ENCODE results near the gene MPO.

Gene MPO

DNA sequence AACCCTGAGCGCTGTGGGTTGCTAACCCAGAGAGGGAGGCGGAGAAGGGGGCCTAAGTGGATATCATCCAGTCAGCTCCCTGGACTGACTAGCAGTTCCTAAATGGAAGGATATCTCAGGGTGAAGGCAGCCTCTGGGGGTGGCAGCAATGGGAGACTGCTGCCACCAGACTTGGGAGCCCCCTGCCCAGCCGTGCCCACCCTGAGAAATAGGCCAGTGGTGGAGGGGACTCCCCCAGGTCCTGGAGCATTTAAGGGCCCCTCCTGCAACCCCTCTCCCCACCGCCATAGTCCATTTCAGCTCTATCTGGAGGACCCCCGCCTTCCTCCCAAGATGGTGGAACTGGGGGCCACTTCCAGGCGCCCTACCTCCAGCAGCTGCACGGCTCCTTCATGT lies 39.4 kb upstream of the MPO start:
- no peak for DNase-seq (ENCODE audit: low read depth)

- DNase-seq (ENCODE audit: low read depth), result no peak
These were observed 38.7 kb upstream of the MPO start for GRCh38 chr17:58319173-58320162.

DNA sequence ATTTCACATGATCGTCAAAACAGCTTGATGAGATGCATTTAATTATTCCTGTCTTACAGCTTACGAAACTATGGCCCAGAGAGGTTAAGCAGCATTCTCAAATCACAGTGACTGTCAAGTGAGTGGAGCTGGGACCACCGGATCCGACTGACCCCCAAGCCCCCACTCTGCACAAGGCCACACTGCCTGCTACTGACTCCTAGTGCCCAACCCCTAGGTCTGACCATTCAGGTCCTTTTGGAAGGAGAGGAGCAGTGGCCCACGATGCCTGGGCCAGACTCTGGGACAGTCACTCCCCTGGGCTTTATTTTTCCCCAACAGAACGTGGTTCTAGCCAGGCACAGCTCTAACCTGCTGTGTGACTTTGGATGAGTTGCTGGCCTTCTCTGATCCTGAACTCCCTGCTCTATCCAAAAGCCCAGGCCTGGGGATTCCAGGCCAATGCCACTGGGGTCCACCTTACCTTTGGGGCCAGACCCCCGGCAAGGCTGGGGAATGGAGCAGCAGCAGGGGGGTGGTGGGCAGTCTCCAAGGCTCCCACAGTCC lies 38.0 kb upstream of the MPO start:
- DNase-seq (ENCODE audit: low read depth), result no peak

DNA sequence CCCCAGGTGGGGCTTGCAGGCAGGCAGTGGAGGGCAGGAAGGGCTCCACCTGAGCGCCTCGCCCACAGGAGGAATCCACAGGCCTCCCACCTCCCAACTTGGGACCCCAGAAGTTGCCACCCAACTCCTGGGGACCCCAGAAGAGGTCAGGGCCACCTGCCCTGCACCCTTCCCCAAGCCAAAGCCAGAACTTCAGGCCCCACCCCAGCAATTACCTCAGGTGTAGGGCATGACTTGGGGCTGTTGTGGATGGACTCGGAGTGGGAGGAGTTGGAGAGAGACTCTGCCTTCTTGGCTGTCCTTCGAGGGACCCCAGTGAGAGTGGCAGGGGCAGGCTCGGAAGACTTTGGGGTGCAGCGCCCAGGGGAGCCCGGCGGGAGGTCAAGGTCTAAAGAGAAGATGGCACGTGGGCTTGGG lies 37.3 kb upstream of the MPO start:
- no peak for DNase-seq (ENCODE audit: low read depth)

DNA sequence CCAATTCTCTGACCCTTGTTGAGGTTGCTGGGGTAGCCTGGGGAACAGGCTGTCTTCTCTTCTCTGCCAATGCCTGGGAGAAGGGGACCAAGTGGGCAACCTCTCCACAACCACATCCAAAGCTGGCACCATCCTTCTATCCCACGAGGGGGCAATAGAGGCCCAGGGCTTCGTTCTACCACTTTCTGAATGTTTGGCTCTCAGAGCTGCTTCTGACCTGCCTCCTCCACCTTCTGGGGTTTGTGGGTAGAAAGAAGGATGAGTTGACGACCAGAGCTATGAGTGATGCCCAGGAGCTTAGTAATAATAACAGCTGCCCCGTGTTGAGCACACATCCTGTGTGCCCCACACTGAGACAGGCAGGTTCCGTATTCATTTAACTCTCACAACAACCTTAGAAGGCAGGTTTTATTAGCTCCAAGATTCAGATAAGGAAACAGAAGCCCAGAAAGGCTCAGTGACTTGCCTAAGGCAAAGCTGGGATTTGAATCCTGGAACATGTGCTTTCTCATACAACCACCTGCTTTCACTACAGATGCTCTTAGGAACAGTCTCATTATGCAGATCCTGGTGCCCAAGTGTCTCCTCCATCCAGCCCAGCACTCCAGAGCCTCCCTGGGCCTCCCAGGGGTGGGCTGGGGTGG lies 36.8 kb upstream of the MPO start:
- DNase-seq (ENCODE audit: low read depth), result peak; percentile 64

DNA sequence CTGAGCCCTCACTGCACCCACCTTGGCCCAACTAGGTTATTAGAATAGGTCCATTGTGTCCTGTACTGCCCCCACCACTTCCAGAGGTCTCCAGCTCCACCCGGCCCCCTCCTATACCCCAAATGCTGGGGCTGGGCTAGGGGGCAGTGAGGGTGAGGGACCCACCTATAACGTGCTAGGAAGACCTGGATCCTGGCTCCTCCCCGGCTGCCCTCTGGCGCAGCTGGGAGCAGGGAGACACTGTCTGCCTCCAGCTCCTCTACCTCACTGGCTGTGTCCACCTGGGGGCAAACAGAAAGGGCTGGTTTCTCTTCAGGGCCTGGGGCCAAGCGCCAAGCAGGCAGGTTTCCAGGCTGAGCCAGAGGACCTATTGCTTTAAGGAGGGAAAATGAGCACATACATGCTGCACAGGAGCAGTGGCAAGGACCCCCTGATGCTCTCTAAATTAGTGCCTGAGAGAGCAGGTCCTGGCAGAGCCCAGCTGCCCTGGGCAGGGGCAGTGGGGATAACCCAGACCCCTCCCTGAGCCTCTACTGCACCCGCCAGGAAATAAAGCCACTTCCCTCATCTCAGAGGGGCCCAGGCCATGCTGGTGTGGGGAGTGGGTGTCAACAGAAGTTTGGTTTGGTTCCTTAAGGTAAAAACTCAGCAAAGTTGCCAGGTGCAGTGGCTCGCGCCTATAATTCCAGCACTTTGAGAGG lies 35.7 kb upstream of the MPO start:
- no peak for DNase-seq (ENCODE audit: low read depth)

GRCh38 chr17:58315750-58316149 lies 35.0 kb upstream of the MPO start:
- DNase-seq (ENCODE audit: low read depth), result no peak

DNA sequence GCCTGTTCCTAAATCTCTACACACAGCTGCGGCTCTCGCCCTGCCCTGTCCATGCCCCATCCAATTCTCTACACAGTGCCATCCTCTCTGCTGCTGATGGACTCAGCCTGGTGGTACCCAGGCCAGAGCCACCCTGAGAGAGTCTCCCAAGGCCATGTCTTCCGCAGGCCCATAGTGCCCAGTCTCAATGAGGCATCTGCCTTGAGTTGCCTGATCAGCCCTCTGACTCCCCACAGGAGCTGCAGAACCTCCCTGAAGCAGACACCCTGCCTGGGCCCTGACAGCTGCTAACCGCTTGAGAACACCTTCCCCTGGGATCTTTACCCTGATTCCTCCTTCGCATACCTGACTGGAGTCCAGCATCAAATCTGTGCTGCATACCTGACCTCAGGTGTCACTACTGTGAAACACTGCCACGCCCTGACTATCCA lies 34.6 kb upstream of the MPO start:
- DNase-seq (ENCODE audit: low read depth), result no peak

- DNase-seq (ENCODE audit: low read depth), result no peak
These were observed 33.9 kb upstream of the MPO start for GRCh38 chr17:58314706-58315015.

DNA sequence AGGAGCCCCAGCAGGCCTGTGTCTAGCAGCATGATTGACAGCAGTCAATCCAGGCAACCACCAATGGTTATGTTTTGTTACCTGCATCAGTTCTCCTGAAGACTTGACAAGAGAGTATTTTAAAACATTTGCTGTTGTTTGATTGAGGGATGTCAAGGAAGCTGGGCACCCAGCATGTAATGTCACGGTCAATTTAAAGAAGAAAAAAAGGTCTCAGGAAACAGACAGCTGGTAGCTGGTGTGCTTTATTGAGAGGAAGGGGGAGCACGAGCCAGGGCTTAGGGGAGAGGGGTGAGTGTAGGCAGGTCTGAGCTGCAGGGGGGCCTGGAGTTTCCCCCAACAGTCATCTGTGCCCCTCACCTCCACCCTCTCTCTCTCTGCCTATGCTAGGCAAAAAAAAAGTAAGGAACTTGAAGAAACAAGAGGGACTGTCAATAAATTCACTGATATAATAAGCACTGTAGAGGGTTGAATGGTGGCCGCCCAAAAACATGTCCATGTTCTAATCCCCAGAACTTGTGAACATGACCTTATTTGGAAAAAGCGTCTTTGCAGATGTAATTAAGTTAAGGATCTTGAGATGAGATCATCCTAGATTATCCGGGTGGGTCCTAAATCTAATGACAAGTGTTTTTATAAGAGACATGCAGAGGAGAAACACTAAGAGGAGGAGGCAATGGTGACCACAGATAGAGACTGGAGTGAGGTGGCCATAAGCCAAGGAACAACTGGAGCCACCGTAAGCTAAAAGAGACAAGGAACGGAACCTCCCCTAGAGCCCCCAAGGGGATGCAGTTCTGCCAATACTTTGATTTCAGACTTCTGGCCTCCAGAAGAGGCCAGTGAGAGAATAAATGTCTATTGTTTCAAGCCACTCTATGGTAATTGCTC lies 33.3 kb upstream of the MPO start:
- DNase-seq (ENCODE audit: low read depth), result no peak

- no peak for DNase-seq (ENCODE audit: low read depth)
These were observed 32.1 kb upstream of the MPO start for GRCh38 chr17:58312829-58313228.

DNA sequence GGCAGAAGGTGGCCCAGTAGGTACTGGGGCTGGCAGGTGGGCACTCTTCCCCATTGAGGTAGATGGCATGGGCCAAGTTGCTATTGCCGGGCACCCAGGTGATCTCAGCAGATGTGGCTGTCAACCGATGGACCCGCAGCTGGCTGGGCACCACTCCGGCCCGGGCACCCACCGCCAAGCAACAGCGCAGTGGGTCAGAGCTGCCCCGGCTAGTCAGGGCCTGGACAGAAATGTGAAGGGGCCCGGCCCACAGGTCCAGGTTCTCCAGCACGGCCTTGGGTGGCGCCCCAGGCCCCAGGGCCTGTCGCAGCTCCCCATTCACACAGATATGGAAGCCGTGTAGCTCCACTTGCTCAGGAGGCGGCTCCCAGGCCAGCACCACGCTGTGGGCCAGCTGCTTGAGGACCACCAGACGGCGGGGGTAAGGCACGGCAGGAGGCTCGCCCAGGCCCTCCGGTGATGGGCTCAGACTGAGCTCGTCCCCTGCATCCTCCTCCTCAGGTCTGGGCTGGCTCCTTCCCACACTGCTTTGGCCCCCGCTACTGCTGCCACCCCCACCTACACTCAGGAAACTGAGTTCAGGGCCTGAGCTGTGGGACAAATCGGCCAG lies 31.4 kb upstream of the MPO start:
- no peak for DNase-seq (ENCODE audit: low read depth)

DNA sequence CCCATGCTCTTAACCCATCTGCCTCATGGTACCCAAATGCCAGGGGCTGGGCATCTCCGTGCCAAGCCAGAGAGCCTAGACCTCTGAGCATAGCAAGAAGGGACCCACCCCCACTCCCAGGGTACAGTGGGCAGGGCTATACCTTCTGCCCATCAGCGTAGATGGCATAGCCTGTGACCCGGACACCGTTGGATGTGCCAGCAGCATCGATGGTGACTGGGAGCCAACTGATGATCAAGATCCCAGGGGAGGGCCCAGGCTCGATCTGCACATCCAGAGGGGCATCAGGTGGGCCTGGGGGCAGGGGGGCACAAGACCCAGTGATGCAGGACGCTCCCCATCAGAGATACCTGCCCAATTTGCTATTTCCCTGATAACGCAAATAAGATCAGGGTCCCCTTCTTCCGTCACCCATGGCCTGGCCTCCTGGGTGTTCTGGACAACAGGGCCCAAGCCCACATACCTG lies 30.7 kb upstream of the MPO start:
- no peak for DNase-seq (ENCODE audit: low read depth)

DNA sequence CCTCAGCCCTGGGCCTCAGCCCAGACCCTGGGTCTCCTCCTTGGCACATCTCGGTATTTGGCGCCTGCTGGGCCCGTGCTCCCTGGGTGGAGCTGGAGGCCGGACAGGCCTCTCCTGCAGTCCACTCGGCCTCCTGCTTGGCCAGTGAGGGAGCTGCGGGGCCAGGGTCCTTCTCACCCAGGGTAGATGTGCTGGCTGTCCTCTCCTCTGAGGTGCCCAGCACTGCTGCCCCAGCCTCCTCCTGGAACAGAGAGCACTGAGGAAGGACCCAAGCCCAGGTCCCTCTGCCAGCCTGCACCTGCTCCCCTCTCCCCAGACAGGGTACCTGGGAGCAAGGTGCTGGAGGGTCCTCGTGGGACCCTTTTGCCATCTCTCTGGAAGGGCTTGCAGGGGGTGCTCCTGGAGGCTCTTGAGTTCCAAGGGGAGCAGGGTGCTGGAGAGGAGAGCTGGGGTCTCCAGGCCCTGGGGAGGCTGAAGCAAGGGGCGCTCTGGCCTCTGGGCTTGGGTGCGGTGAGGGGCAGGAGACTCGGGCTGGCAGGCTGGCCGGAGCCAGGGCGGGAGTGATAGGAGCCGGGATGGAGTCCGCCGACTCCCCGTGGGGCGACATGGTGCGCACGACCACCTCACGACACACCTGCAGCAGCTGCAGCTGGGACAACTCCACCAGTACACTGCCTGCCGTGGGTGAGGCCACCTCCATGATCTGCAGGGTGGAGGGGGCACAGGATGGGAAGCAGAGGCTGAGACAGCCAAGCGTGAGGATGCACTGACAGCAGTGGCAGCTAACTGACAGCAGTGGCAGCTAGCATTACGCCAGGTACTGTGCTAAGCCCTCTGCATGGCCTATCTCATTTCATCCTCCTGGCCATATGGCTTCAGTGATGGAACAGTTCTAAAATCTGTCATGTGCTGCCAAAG lies 30.0 kb upstream of the MPO start:
- DNase-seq (ENCODE audit: low read depth), result no peak

DNA sequence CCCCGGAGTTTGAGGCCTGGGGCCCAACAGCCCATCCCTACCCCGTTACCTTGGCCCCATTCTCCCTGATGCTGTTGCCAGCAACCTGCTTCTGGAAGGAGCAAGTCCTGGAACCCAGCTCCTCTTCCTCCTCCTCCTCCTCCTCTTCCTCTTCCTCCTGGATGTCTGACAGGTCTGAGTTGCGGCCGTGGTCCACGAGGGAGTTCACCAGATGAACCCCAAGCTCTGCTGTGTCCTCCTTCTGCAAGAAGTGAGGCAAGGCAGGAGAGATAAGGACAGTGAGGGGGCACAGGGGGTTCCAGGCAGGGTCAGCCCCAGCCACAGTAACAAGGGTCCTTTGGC lies 29.2 kb upstream of the MPO start:
- DNase-seq (ENCODE audit: low read depth), result no peak

DNA sequence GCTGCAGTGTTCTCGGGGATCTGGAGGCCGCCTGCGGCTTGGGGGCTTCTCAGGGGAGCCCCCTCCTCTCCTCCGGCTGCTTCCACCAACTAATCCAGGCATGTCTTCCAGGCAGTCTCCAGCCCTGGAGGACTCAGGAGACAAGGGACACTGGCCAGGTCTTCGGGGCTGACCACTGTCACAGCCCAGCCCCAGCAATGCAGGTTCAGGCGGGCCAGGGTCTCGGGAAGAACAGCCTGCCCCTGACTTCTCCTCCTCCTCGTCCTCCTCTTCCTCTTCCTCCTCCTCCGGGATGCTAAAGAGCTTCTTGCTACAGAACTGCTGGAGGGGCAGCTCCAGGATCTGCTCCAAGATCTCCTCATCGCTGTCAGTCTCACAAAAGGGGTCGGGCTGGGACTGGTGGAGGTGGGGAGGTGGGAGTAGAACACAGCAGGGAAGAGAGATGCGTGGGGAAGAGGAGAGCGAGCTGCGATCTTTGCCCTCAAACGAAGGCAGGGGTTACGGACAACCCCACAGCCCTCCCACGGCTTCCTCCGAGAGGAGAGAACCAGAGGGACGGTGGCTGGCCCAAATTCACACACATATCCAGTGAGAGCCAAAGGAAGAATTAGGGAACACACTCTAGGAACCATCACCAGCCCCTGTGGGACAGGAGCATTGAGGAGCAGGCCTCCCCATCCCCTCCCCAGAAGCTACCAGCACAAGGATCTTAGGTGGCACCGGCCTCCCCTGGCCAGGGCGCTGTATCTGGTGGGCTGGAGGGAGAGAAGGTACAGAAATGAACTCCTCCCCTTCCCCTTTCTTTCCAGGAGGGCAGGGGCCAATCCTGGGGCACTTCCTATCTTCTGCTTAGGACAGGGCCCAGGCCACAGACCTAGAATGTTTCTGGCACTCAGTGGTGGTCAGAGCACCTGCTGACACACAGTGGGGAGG lies 28.5 kb upstream of the MPO start:
- no peak for DNase-seq (ENCODE audit: low read depth)

DNA sequence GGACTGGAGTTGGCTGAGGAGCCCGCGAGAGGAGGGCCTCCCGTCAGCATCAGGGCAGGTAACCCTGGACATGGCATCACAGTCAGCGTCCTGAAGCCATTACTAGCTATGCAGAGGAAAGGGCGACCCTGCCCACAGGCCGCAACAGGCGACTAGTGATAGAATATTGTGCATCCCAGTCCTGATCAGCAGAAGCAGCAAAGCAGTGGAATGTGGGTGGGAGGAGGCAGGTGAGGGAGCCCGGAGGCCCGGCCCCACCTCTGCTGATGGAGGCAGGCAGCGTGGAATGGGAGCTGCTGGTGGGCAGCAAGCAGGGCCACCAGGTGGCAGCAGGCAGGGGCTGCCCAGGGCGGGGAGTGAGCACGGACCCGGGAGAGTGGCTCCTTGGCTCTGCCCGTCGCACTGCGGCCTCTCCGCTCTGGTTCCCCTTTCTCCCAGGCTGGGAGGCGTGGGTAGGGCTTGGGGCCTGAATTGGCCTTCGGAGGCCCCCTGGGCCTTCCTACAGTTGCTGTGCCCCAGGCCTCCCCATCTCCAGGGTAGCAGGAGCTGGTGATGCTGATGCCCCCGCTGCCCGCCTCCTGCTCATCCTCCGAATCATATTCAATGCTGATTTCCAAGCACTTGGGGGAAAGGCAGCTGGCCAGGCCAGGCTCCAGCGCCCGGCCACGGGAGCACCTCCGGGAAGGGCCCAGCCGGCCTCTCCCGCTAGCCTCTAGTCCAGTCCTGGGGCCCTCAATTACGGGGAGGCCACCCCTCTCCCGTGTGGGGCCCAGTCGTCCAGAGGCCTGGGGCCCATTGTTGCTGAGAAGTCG lies 27.6 kb upstream of the MPO start:
- DNase-seq (ENCODE audit: low read depth), result no peak
